Urothelium cell line (cell line): ENCODE data around the gene AK8.

Experiments used
- DNase-seq: peaks from one replicate; pipeline ENCODE4 v3.0.0; 2011; ENCODE audit warnings: low spot score, mixed read lengths
- FAIRE-seq: peaks from 2 replicates; lab custom pipeline; 2011; peaks lifted over from hg19 to GRCh38; lab: Jason Lieb, UNC

The AK8 gene

GRCh38 chr9:132681561-132681960 lies 196.5 kb downstream of the AK8 start:
- FAIRE-seq (no peak), DNase-seq (no peak)

GRCh38 chr9:132679946-132680625 lies 198.0 kb downstream of the AK8 start:
- DNase-seq (no peak), FAIRE-seq (no peak)

GRCh38 chr9:132677976-132678375 lies 200.1 kb downstream of the AK8 start:
- DNase-seq = no peak
- FAIRE-seq = no peak
